ENCODE results near the gene PRKAB2. TPM values are rescaled to one million over a fixed set of nuclear protein-coding genes. Genes with fewer than 3 reads are reported as not detected.

The PRKAB2 gene
- 4.0 and 9.0 TPM in 2 replicates for total RNA-seq

GRCh38 chr1:147172168-147173016 lies at the start of gene PRKAB2:
PRKAB2 (minus strand) TSS chr1:147172470; CDS start chr1:147172144, 326 bp downstream.

Other genes starting within 250 kb of the PRKAB2 start
- 3.7 and 5.6 TPM in 2 replicates for gene NBPF12, start 234.1 kb downstream of the PRKAB2 start, total RNA-seq
- 0.45 and 0.47 TPM in 2 replicates for gene FMO5, start 52.9 kb upstream of the PRKAB2 start, total RNA-seq
- gene CHD1L, start 70.2 kb upstream of the PRKAB2 start, total RNA-seq = 37.3 and 41.7 TPM in 2 replicates